GM12875 (cell line): ENCODE data around the gene CALR3.
A peak's percentile ranks its signal among the peaks of the same experiment; 100 is the strongest.
"Not testable (repeated sequence)": the region's sequence is repeated elsewhere in the genome, so short reads cannot be mapped to it uniquely, and the experiment has no call there.

Experiments
- H3K4me3 ChIP-seq: one replicate; pipeline ENCODE4 v1.5.1; 2011; ENCODE audit warnings: low read depth, low read length, control low read depth
- TF ChIP-seq, protein P1 (sequence below): IDR thresholded peaks from 2 replicates; pipeline ENCODE4 v1.5.1; 2011; ENCODE audit warnings: low read depth, mild to moderate bottlenecking, control low read depth, inconsistent platforms, low read length, moderate library complexity, borderline replicate concordance; ENCODE audit not compliant: insufficient read depth

Gene CALR3

DNA sequence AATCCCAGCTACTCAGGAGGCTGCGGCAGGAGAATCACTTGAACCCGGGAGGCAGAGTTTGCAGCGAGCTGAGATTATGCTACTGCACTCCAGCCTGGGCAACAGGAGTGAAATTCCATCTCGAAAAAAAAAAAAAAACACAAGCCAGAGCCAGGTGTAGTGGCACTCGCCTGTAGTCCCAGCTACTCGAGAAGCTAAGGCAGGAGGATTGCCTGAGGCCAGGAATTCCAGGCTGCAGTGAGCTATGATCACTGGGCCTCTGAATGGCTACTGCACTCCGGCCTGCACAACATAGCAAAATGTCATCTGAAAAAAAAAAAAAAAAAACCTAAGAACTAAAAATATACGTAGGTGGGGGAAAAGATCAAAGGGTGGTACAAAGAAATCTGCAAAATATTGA, 43.6 kb downstream of the CALR3 start:
- TF ChIP-seq, protein P1, sequence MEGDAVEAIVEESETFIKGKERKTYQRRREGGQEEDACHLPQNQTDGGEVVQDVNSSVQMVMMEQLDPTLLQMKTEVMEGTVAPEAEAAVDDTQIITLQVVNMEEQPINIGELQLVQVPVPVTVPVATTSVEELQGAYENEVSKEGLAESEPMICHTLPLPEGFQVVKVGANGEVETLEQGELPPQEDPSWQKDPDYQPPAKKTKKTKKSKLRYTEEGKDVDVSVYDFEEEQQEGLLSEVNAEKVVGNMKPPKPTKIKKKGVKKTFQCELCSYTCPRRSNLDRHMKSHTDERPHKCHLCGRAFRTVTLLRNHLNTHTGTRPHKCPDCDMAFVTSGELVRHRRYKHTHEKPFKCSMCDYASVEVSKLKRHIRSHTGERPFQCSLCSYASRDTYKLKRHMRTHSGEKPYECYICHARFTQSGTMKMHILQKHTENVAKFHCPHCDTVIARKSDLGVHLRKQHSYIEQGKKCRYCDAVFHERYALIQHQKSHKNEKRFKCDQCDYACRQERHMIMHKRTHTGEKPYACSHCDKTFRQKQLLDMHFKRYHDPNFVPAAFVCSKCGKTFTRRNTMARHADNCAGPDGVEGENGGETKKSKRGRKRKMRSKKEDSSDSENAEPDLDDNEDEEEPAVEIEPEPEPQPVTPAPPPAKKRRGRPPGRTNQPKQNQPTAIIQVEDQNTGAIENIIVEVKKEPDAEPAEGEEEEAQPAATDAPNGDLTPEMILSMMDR, result no peak
- no peak overlapping the region for H3K4me3 ChIP-seq

- TF ChIP-seq, protein P1, result no peak
Observed at GRCh38 chr19:16449330-16449961, 46.5 kb downstream of the CALR3 start.

DNA sequence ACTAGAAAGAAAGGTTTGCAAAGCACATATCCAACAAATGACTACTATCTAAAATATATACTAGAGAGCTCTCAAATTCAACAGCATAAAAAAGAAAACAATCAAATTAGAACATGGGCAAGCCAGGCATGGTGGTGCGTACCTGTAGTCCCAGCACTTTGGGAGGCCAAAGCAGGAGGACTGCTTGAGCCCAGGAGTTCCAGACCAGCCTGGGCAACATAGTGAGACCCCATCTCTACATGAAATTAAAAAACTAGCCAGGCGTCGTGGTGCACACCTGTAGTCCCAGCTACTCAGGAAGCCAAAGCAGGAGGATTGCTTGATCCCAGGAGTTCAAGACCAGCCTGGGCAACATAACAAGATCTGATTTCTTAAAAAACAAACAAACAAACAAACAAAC, 47.1 kb downstream of the CALR3 start:
- not testable (repeated sequence) for H3K4me3 ChIP-seq

More at GRCh38 chr19:16449330-16449961, 46.5 kb downstream of the CALR3 start:
- H3K4me3 ChIP-seq, result no peak overlapping the region

GRCh38 chr19:16446724-16447368, 49.1 kb downstream of the CALR3 start:
- TF ChIP-seq, protein P1, result no peak
- no peak overlapping the region for H3K4me3 ChIP-seq

GRCh38 chr19:16446108-16446723, 49.8 kb downstream of the CALR3 start:
- TF ChIP-seq, protein P1, result no peak
- H3K4me3 ChIP-seq, result peak overlapping the region; percentile 38

DNA sequence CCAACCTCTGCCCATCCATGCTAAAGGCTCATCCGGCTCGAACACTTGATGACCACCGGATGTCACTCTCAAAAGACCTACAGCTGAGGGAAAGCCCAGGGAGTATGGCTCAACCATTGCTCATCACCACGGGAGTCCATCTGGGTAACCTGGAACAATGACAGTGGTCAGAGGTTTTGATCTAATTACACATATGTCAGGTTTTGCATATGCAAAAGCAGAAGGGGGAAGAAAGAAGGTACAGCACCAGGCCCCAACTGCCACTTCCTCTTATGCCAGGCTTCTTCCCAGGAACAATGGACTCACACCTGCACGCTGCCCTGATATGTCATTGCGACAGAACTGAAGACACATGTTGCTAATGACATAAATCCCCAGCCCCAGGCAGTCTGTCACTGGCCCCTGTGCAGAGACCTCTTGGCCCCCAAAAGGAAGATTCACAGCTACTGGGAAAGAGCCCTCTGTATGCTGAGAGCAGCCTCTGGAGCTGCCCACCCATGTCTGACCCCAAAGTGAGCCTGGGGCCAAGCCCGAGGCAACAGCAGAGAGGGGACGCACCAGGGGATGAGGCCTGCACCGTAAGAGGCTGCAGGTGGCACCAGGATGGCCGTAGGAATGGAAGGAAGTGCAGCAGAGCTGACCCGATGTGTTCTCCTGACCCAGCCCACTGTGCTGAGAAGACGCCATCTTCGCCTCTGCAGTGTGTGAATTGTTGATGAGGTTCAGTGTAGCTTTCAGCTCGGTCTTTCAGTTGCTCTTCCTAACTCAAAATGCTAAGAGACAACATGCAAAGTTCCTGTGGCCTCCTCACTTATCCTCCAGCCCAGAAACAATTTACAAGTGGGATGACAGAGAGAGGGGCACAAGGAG, 50.5 kb downstream of the CALR3 start:
- TF ChIP-seq, protein P1, result no peak
- peak overlapping the region; percentile 38 for H3K4me3 ChIP-seq

DNA sequence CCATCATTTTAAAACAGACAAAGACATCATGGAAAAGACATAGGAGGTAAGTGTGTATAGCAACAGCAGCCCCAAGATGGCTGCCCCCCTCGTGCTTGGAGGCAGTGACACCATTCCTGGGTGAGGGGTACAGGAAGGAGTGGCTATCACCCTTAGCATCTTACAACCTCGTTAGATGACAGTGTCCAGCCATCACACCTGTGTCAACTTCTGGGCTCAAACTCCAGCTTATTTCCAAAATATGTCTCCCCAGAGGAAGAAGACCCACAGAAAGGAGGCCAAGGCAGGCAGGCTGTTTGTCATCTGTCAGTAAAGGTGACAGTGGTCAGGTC, 51.7 kb downstream of the CALR3 start:
- H3K4me3 ChIP-seq, result no peak overlapping the region
- TF ChIP-seq, protein P1, result no peak
